Gastrocnemius medialis (tissue), 4 donors: ENCODE measurements around the gene FAM210A.

Experiments
- POLR2A ChIP-seq, 2 donors: fragments of 450-650 bp; IDR thresholded peaks; one replicate each; pipeline ENCODE4 v1.6.1; 2017; ENCODE audit warnings: antibody characterized with exemption in 2 of 2, mild to moderate bottlenecking in 2 of 2, moderate library complexity in 2 of 2
- TF ChIP-seq, protein P1 (sequence below), 5 experiments: fragments of 450-650 bp in 3 of 5; fragments of 200-600 bp in 2 of 5; sonication (generic) in 2 of 5; IDR thresholded peaks in 4 of 5; conservative IDR thresholded peaks in 1 of 5; 1 replicate in 4 of 5; 2 replicates in 1 of 5; pipeline ENCODE4 v1.5.1; 2016 to 2019; ENCODE audit warnings: antibody characterized with exemption in 5 of 5, mild to moderate bottlenecking in 3 of 5, moderate library complexity in 3 of 5

GRCh38 chr18:13613591-13614501 is 112.5 kb downstream of the FAM210A start:
- TF ChIP-seq, protein P1, sequence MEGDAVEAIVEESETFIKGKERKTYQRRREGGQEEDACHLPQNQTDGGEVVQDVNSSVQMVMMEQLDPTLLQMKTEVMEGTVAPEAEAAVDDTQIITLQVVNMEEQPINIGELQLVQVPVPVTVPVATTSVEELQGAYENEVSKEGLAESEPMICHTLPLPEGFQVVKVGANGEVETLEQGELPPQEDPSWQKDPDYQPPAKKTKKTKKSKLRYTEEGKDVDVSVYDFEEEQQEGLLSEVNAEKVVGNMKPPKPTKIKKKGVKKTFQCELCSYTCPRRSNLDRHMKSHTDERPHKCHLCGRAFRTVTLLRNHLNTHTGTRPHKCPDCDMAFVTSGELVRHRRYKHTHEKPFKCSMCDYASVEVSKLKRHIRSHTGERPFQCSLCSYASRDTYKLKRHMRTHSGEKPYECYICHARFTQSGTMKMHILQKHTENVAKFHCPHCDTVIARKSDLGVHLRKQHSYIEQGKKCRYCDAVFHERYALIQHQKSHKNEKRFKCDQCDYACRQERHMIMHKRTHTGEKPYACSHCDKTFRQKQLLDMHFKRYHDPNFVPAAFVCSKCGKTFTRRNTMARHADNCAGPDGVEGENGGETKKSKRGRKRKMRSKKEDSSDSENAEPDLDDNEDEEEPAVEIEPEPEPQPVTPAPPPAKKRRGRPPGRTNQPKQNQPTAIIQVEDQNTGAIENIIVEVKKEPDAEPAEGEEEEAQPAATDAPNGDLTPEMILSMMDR (IDR thresholded peaks at IDR 0.05 in 4 of 5, conservative IDR thresholded peaks at IDR 0.05 in 1 of 5), result no peak
- TF ChIP-seq POLR2A (IDR thresholded peaks at IDR 0.05), result no peak
